ENCODE results near the gene COMMD10.

DNA sequence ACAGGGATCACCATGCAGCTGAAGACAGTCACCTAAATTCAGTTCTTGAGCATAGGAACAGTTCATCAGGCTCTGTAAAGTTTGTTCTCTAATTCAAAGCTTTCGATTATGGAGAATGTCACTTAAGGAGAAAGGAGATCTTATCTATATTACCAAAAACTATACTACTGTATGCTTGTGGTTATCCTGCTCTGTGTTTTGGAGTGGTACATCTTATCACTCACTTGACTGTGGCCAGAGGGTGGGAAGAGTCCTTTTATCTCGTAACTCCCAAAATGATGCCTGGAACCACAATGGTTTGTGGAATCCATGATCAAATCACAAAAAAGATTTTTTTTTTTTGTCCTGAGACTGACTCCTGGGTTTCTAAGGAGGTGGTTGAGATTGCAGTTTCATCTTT, 230.7 kb downstream of the COMMD10 start:
- TF ChIP-seq POLR2A (IDR thresholded peaks at IDR 0.05), result no peak
- TF ChIP-seq, protein P1, sequence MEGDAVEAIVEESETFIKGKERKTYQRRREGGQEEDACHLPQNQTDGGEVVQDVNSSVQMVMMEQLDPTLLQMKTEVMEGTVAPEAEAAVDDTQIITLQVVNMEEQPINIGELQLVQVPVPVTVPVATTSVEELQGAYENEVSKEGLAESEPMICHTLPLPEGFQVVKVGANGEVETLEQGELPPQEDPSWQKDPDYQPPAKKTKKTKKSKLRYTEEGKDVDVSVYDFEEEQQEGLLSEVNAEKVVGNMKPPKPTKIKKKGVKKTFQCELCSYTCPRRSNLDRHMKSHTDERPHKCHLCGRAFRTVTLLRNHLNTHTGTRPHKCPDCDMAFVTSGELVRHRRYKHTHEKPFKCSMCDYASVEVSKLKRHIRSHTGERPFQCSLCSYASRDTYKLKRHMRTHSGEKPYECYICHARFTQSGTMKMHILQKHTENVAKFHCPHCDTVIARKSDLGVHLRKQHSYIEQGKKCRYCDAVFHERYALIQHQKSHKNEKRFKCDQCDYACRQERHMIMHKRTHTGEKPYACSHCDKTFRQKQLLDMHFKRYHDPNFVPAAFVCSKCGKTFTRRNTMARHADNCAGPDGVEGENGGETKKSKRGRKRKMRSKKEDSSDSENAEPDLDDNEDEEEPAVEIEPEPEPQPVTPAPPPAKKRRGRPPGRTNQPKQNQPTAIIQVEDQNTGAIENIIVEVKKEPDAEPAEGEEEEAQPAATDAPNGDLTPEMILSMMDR (IDR thresholded peaks at IDR 0.05), result no peak

Data from adrenal gland (tissue), 5 donors.